Measurements from ENCODE around the gene C1orf232. TPM values are rescaled to one million over a fixed set of nuclear protein-coding genes. Genes with fewer than 3 reads are reported as not detected.
A peak's percentile ranks its signal among the peaks of the same experiment; 100 is the strongest.

C1orf232 gene
- total RNA-seq (not detected), polyA plus RNA-seq (not detected)

DNA sequence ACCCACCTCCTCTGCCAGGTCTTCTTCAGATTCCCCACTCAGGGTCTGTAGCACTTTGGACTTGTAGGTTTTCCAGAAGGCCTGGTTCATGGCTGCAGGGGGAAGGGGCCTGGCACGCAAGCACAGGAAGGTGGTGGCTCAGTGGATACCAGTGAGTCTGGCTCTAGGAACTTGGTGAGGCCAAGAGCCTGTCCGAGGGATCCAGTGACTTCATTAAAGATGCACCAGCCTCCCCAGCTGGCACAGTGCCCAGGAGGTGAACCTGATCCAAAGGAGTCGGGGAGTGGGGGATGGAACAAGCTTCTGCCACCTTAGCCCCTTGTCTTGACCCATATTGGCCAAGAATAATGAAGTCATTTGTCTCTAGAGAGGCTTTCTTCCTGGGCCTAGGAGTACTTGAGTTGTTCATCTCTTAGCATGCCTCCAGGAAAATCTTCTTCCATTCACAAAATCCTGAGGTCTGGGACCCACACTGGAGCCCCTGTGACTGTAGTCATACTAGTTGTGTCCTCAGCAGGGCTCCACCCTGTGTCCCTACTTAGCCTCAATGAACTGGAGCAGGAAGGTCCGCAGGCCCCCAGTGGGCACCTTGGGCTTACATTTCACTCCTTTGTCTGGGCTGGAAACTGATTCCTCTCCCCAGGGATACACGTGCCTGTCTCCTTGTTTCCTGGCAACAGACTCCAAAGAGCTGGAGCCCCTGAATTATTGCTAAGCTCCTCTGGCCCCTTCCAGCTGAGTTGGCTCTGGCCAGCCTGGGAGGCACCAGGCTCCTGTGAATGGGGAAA lies at the start of gene C1orf232:
Gene C1orf232, minus strand, starts transcription at position 554 of the 788 bp plus-strand sequence. Its CDS starts 464 bp downstream, at position 90.
- Histone ChIP-seq H3K4me1 (peaks cover 0 to 9% (median 9%) of the 10 kb centered on the region in 3 donors), H3K27me3 (no peaks in the 10 kb centered on the region), H3K27ac (peak within 1 kb of the TSS; percentile 67 to 85 (median 74)), H3K4me3 (peak within 1 kb of the TSS; percentile 63 to 98 (median 94)), H3K9me3 (no peaks in the 10 kb centered on the region), H3K36me3 (no peaks in the 10 kb centered on the region)
- ATAC-seq, result no peak
- TF ChIP-seq, protein P1, sequence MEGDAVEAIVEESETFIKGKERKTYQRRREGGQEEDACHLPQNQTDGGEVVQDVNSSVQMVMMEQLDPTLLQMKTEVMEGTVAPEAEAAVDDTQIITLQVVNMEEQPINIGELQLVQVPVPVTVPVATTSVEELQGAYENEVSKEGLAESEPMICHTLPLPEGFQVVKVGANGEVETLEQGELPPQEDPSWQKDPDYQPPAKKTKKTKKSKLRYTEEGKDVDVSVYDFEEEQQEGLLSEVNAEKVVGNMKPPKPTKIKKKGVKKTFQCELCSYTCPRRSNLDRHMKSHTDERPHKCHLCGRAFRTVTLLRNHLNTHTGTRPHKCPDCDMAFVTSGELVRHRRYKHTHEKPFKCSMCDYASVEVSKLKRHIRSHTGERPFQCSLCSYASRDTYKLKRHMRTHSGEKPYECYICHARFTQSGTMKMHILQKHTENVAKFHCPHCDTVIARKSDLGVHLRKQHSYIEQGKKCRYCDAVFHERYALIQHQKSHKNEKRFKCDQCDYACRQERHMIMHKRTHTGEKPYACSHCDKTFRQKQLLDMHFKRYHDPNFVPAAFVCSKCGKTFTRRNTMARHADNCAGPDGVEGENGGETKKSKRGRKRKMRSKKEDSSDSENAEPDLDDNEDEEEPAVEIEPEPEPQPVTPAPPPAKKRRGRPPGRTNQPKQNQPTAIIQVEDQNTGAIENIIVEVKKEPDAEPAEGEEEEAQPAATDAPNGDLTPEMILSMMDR (IDR thresholded peaks at IDR 0.05), result no peak
- WGBS, 2 donors, result 60 to 66% methylated on average over 5 of the region's 5 CpGs
- intact Hi-C loops (cut with DNase I), result no loop called here
- FAIRE-seq, result no peak
- peak in 2 of 6 donors; percentile 68 to 81 for DNase-seq

DNA sequence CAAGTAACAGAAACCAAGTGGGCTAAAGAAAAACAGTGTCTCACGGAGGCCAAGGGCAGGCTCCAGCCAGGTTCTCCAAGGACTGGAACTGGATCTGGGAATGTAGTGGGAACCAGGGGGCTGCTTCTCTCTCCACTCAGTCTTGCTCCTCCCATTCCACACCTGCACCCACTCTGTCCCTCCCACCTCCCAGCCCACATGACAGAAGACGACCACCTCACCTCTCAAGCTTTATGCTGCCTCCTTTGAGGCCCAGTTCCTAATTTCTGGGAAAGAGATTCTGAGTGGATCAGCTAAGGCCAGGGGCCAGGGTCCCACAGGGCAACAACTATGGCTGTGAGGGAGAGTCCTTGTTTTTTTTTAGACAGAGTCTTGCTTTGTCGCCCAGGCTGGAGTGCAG lies 46.5 kb upstream of the C1orf232 start:
- FAIRE-seq (no peak), ATAC-seq (no peak), DNase-seq (no peak)
- Histone ChIP-seq H3K4me3 (no peak overlapping the region), H3K27ac (no peak overlapping the region), H3K36me3 (no peaks in the 10 kb centered on the region), H3K9me3 (no peaks in the 10 kb centered on the region), H3K27me3 (no peaks in the 10 kb centered on the region), H3K4me1 (no peaks in the 10 kb centered on the region)
- intact Hi-C loops (cut with DNase I), result no loop called here
- WGBS, 2 donors, result 38 to 45% methylated on average over 3 of the region's 3 CpGs
- TF ChIP-seq, protein P1 (IDR thresholded peaks at IDR 0.05), result no peak

DNA sequence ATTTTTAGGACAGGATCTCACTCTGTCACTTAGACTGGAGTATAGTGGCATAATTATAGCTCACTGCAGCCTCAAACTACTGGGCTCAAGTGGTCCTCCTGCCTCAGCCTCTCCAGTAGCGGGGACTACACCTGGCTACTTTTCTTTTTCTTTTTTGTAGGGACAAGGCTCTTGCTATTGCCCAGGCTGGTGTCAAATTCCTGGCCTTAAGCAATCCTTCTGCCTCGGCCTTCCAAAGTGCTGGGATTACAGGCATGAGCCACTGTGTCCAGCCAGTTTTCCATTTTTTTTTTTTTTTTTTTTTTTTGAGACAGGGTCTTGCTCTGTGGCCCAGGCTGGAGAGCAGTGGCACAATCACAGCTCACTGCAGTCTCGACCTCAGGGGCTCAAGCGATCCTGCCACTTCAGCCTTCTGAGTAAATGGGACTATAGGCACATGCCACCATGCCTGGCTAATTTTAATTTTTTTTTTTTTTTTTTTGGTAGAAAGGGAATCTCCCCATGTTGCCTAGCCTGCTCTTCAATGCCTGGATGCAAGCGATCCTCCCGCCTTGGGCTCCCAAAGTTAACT lies 44.7 kb upstream of the C1orf232 start:
- 82 to 89% methylated on average over 6 of the region's 6 CpGs for WGBS, 2 donors
- no peaks in the 10 kb centered on the region for H3K9me3 ChIP-seq
- TF ChIP-seq, protein P1 (IDR thresholded peaks at IDR 0.05), result no peak
- H3K27me3 ChIP-seq, result no peaks in the 10 kb centered on the region
- H3K27ac ChIP-seq, result no peak overlapping the region
- no peaks in the 10 kb centered on the region for H3K36me3 ChIP-seq
- peak in 1 of 6 donors; percentile 11 for DNase-seq
- FAIRE-seq, result no peak
- ATAC-seq, result no peak
- intact Hi-C loops (cut with DNase I), result no loop called here
- H3K4me3 ChIP-seq, result no peak overlapping the region
- H3K4me1 ChIP-seq, result no peaks in the 10 kb centered on the region

DNA sequence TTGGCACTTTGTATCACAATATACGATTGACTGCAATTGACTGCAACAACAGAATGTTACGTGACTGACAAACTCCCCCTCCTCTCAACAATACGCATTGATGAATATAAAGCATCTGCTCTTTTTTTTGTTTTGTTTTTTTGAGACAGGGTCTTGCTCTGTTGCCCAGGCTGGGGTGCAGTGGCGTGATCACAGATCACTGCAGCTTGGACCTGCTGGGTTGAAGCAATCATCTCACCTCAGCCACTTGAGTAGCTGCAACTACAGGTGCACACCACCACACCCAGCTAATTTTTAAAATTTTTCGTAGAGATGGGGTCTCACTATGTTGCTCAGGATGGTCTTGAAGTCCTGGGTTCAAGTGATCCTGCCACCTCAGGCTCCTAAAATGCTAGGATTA lies 44.0 kb upstream of the C1orf232 start:
- Histone ChIP-seq H3K4me3 (no peak overlapping the region), H3K9me3 (no peaks in the 10 kb centered on the region), H3K4me1 (no peaks in the 10 kb centered on the region), H3K27me3 (no peaks in the 10 kb centered on the region), H3K36me3 (no peaks in the 10 kb centered on the region), H3K27ac (no peak overlapping the region)
- intact Hi-C loops (cut with DNase I), result no loop called here
- ATAC-seq (no peak), FAIRE-seq (no peak), DNase-seq (no peak)
- WGBS, 2 donors, result 76 to 81% methylated on average over 5 of the region's 5 CpGs
- TF ChIP-seq, protein P1 (IDR thresholded peaks at IDR 0.05), result no peak

All from pancreas (tissue), 10 donors.